GM12874 (cell line): Measurements from ENCODE around the gene SPTBN5.

ENCODE experiments used
- TF ChIP-seq, protein P1 (sequence below): IDR thresholded peaks from 2 replicates; pipeline ENCODE4 v1.5.1; 2011; ENCODE audit warnings: low read depth, mild to moderate bottlenecking, control low read depth, low read length, moderate library complexity; ENCODE audit not compliant: insufficient read depth

The SPTBN5 gene

GRCh38 chr15:41881920-41882688 is 11.7 kb downstream of the SPTBN5 start:
- TF ChIP-seq, protein P1, sequence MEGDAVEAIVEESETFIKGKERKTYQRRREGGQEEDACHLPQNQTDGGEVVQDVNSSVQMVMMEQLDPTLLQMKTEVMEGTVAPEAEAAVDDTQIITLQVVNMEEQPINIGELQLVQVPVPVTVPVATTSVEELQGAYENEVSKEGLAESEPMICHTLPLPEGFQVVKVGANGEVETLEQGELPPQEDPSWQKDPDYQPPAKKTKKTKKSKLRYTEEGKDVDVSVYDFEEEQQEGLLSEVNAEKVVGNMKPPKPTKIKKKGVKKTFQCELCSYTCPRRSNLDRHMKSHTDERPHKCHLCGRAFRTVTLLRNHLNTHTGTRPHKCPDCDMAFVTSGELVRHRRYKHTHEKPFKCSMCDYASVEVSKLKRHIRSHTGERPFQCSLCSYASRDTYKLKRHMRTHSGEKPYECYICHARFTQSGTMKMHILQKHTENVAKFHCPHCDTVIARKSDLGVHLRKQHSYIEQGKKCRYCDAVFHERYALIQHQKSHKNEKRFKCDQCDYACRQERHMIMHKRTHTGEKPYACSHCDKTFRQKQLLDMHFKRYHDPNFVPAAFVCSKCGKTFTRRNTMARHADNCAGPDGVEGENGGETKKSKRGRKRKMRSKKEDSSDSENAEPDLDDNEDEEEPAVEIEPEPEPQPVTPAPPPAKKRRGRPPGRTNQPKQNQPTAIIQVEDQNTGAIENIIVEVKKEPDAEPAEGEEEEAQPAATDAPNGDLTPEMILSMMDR = no peak

DNA sequence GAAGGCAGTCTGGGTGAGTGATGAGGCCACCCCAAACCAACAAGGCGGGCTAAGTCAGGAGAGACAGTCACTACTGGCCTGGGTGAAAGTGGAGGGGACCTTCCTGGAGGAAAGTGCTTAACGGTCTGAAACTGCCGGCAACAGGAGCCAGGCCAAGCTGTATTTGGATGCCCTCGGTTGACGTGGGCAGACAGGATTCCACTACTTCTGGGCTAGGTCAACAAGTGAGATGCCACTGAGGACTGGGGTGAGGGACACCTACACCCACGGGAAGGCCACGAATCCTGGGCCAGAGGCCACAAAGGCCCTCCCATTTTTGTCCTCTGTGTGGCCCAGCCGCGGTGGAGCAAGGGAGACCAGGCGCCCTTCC is 12.3 kb downstream of the SPTBN5 start:
- TF ChIP-seq, protein P1 = no peak

DNA sequence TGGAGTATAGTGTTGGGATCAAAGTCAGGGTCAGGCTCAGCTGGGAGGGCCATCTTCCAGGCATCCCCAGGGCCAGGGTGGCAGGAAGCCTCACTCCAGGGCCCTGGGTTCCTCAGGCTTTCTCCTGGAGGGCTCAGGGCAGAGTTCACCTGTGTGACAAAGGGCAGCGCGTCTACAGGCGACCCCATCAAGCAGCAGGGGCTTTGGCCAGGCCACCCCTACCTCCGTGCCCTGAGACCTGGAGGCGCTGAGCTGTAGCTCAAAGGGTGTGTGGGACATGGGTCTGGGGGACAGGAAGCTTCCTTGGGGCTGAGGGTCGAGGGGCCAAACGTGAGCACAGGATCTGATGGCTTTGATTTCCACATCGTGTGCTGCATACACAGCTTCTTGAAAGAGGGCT is 12.8 kb downstream of the SPTBN5 start:
- TF ChIP-seq, protein P1 = no peak

DNA sequence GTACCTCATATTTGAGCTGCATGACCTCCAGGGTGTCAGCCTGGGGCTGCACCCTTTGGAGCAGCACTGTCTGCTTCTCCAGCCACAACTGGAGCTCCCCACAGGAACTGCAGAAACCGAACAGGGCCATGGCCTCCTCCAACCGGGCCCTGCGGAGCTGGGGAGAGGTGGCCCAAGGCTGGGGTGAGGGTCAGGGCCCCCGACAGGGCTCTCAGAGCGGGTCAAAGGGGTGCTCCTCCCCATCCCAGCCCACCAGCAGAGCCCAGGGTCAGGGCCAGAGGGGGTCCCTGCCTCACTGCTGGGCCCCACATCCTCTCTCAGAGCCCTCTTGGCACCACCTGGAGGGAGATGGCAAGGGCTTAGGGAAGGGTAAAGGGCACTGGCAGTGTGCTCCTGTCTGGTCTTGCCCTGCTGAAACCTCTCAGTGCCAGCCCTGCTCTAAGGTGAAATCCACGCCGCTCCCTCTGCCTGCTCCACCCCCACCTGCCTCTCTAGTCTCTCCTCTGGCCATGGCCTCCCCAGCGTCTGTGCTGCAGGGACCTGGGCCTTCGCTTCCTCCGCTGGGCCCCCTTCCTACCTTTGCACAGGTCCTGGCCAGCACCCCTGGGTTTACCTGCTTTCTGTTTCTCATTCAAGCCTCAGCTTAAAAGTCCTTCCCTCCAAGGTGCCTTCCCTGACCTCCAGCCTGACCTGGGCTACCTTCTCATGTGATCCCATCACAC is 13.5 kb downstream of the SPTBN5 start:
- TF ChIP-seq, protein P1 = no peak

GRCh38 chr15:41879321-41879845 is 14.5 kb downstream of the SPTBN5 start:
- TF ChIP-seq, protein P1 = no peak

- TF ChIP-seq, protein P1 = no peak
Observed at GRCh38 chr15:41878355-41878699, 15.5 kb downstream of the SPTBN5 start.

- TF ChIP-seq, protein P1 = no peak
Observed at GRCh38 chr15:41877631-41878354, 16.1 kb downstream of the SPTBN5 start.
